Body of pancreas (tissue), 4 donors: ENCODE results near the gene RPL5. TPM values are rescaled to one million over a fixed set of nuclear protein-coding genes. Genes with fewer than 3 reads are reported as not detected.

ENCODE experiments used
- ATAC-seq: fragments of 150-250 bp; one replicate; pipeline ENCODE4 v1.9.1; 2016
- DNase-seq, 4 donors: peaks; one replicate each; pipeline ENCODE4 v3.0.0-alpha.2; 2019
- H3K27ac ChIP-seq, 4 donors: fragments of 200-600 bp; sonication (generic); 1 replicate in 3 of 4; 2 replicates in 1 of 4; pipeline versions ENCODE4 v1.5.1 to v1.6.1; 2016 to 2019; ENCODE audit warnings: mild to moderate bottlenecking in 1 of 4, mixed read lengths in 1 of 4, moderate library complexity in 1 of 4
- H3K27me3 ChIP-seq, 2 donors: fragments of 200-600 bp; sonication (generic); one replicate each; pipeline ENCODE4 v1.6.0; 2016; ENCODE audit warnings: mild to moderate bottlenecking in 1 of 2
- H3K36me3 ChIP-seq, 2 donors: fragments of 200-600 bp; sonication (generic); replicated peaks in 1 of 2; 2 replicates each; pipeline ENCODE4 v1.5.1; 2016; ENCODE audit warnings: low read depth in 2 of 2; ENCODE audit not compliant: insufficient read depth in 1 of 2
- H3K4me1 ChIP-seq: fragments of 200-600 bp; sonication (generic); one replicate; pipeline ENCODE4 v1.6.0; 2016
- H3K4me3 ChIP-seq, 2 donors: fragments of 200-600 bp; sonication (generic); 1 replicate in 1 of 2; 2 replicates in 1 of 2; pipeline ENCODE4 v1.5.1; 2016 to 2019
- H3K9me3 ChIP-seq, 3 donors: fragments of 200-600 bp; sonication (generic); 1 replicate in 2 of 3; 2 replicates in 1 of 3; pipeline ENCODE4 v1.5.1; 2016
- CTCF ChIP-seq, 7 experiments: fragments of 450-650 bp in 4 of 7; fragments of 200-600 bp in 3 of 7; sonication (generic) in 3 of 7; IDR thresholded peaks; one replicate each; pipeline ENCODE4 v1.5.1; 2016 to 2019; ENCODE audit warnings: antibody characterized with exemption in 7 of 7
- POLR2A ChIP-seq, 3 donors: fragments of 450-650 bp; IDR thresholded peaks; one replicate each; pipeline ENCODE4 v1.6.1; 2016; ENCODE audit warnings: antibody characterized with exemption in 3 of 3, mild to moderate bottlenecking in 2 of 3
- WGBS, 2 donors: methylation state at CpG; one replicate each; pipeline ENCODE4 v1.1.5; 2017; 5-methylcytosine and 5-hydroxymethylcytosine counted together
- intact Hi-C: fragments of 100-400 bp; cut with DNase I; formaldehyde crosslinking; loops from one replicate; pipeline ENCODE4 v1.15.1; 2023
- total RNA-seq, 2 donors: library from RNA; depleted of rRNA; stranded (reverse); fragments of >200 nt; gene quantifications; one replicate each; pipeline ENCODE4 v1.1.0, GENCODE V29; 2016

RPL5 gene
- total RNA-seq, 2 donors from 2014 or later, result 979 to 1,023 TPM

- DNase-seq, result no peak
- intact Hi-C loops, result loop anchor here (5.0 kb wide), 1 partner anchor 138 kb away; no protein-coding TSS in a partner anchor
- 36 to 42% methylated on average over 7 of the region's 7 CpGs for WGBS, 2 donors
Measured at GRCh38 chr1:92859400-92860039, 27.7 kb downstream of the RPL5 start.

GRCh38 chr1:92862605-92863004 is 30.8 kb downstream of the RPL5 start:
- H3K4me3 ChIP-seq, result no peak overlapping the region
- H3K4me1 ChIP-seq, result no peaks in the 10 kb centered on the region
- no peak overlapping the region for H3K27ac ChIP-seq
- H3K9me3 ChIP-seq, result no peaks in the 10 kb centered on the region
- WGBS, 2 donors, result 76 to 85% methylated on average over 4 of the region's 4 CpGs
- DNase-seq (no peak), ATAC-seq (no peak)
- intact Hi-C loops, result no loop called here
- TF ChIP-seq POLR2A (IDR thresholded peaks at IDR 0.05) (no peak), CTCF (IDR thresholded peaks at IDR 0.05) (no peak)
- H3K27me3 ChIP-seq, result no peaks in the 10 kb centered on the region
- H3K36me3 ChIP-seq, result no peaks in the 10 kb centered on the region

More at GRCh38 chr1:92859400-92860039, 27.7 kb downstream of the RPL5 start:
- no peaks in the 10 kb centered on the region for H3K36me3 ChIP-seq
- no peaks in the 10 kb centered on the region for H3K27me3 ChIP-seq
- no peak overlapping the region for H3K4me3 ChIP-seq
- H3K4me1 ChIP-seq, result no peaks in the 10 kb centered on the region
- no peak overlapping the region for H3K27ac ChIP-seq
- no peaks in the 10 kb centered on the region for H3K9me3 ChIP-seq
- TF ChIP-seq POLR2A (IDR thresholded peaks at IDR 0.05) (no peak), CTCF (IDR thresholded peaks at IDR 0.05) (no peak)
- peak; percentile 41 for ATAC-seq

DNA sequence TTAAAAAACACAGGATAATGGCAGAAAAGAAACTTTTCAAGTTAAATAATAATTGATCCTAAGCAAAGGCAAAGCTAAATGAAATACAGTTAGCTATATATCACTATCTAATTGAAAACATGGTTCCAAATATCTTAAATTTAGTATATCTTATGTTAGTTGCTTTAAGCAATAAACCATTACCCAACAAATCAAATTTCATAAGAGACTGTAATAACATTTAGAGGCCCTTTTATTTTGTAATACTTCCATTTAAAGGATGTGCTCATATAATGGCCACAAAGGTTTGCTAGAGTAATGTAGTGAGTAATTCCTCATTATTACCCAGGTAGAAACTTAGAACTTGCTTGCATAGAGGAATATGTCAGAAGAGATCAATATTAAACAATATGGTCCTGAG is 32.3 kb downstream of the RPL5 start:
- no peaks in the 10 kb centered on the region for H3K4me1 ChIP-seq
- H3K27me3 ChIP-seq, result no peaks in the 10 kb centered on the region
- TF ChIP-seq CTCF (IDR thresholded peaks at IDR 0.05), result no peak
- no peak for TF ChIP-seq POLR2A (IDR thresholded peaks at IDR 0.05)
- no peaks in the 10 kb centered on the region for H3K9me3 ChIP-seq
- no peak overlapping the region for H3K27ac ChIP-seq
- no peak overlapping the region for H3K4me3 ChIP-seq
- intact Hi-C loops, result no loop called here
- DNase-seq (no peak), ATAC-seq (no peak)
- H3K36me3 ChIP-seq, result no peaks in the 10 kb centered on the region

DNA sequence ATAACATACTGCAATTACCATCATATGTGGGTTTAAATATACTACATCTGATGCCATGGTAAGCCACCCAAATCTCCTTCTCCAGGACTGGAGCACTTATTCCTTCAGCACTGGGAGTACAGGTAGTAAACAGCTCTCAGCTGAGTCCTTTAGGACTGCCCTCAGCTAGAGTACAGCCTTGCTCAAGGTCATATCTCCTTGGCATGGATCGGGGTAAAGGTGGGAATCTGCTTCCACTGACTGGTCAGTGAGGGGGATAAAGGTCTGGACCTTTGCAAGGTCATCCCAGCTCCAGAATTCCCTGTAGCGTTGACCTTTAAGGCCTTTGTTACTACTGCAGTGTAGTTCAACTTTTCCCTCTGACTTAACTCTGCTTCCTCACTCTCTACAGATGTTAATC is 38.8 kb downstream of the RPL5 start:
- Histone ChIP-seq H3K9me3 (no peaks in the 10 kb centered on the region), H3K27me3 (no peaks in the 10 kb centered on the region), H3K27ac (no peak overlapping the region), H3K4me3 (no peak overlapping the region), H3K36me3 (no peaks in the 10 kb centered on the region), H3K4me1 (no peaks in the 10 kb centered on the region)
- TF ChIP-seq CTCF (IDR thresholded peaks at IDR 0.05), result no peak
- TF ChIP-seq POLR2A (IDR thresholded peaks at IDR 0.05), result no peak
- DNase-seq, result no peak
- no peak for ATAC-seq
- intact Hi-C loops, result no loop called here
- WGBS, 2 donors, result 81 to 90% methylated on average over 1 to 2 of the region's 2 CpGs

- TF ChIP-seq CTCF (IDR thresholded peaks at IDR 0.05) (no peak), POLR2A (IDR thresholded peaks at IDR 0.05) (no peak)
- H3K9me3 ChIP-seq, result no peaks in the 10 kb centered on the region
- intact Hi-C loops, result no loop called here
- no peaks in the 10 kb centered on the region for H3K27me3 ChIP-seq
- ATAC-seq, result no peak
- no peaks in the 10 kb centered on the region for H3K36me3 ChIP-seq
- peaks cover 7% of the 10 kb centered on the region for H3K4me1 ChIP-seq
- no peak overlapping the region for H3K4me3 ChIP-seq
- no peak overlapping the region for H3K27ac ChIP-seq
- no peak for DNase-seq
- 76 to 85% methylated on average over 2 of the region's 2 CpGs for WGBS, 2 donors
Measured at GRCh38 chr1:92872719-92873118, 40.9 kb downstream of the RPL5 start.
